DND-41 (cell line): ENCODE results near the gene RALA.

Experiments
- ATAC-seq: fragments of 200-7000 bp; cut with Tn5 transposase; 3 replicates; pipeline ENCODE4 v1.9.1; 2021; ENCODE audit warnings: low read depth; ENCODE audit not compliant: insufficient read depth
- DNase-seq: peaks from one replicate; pipeline ENCODE4 v3.0.0-alpha.2; 2020
- H2AFZ ChIP-seq: 2 replicates; pipeline ENCODE4 v1.6.0; 2012; ENCODE audit warnings: low read depth, low read length
- H3K27ac ChIP-seq: 2 replicates; pipeline ENCODE4 v1.5.1; 2012; ENCODE audit warnings: low read length, inconsistent platforms
- H3K27me3 ChIP-seq: fragments of 200-600 bp; sonication (generic); 2 replicates; pipeline ENCODE4 v1.6.0; 2012; ENCODE audit warnings: low read length, mild to moderate bottlenecking, inconsistent platforms; ENCODE audit not compliant: insufficient read depth, poor library complexity
- H3K36me3 ChIP-seq: 2 replicates; pipeline ENCODE4 v1.5.1; 2012; ENCODE audit warnings: low read length, inconsistent platforms; ENCODE audit not compliant: insufficient read depth
- H3K4me1 ChIP-seq: 2 replicates; pipeline ENCODE4 v1.5.1; 2012; ENCODE audit warnings: mild to moderate bottlenecking, low read length; ENCODE audit not compliant: insufficient read depth
- H3K4me2 ChIP-seq: 2 replicates; pipeline ENCODE4 v1.6.0; 2012; ENCODE audit warnings: mild to moderate bottlenecking, moderate library complexity, low read length, inconsistent platforms; ENCODE audit not compliant: insufficient read depth
- H3K4me3 ChIP-seq, 2 experiments: fragments of 200-600 bp in 1 of 2; shearing (Covaris generic) in 1 of 2; 2 replicates each; pipeline ENCODE4 v1.5.1; 2012 to 2016; ENCODE audit warnings: inconsistent platforms in 2 of 2, low read length in 2 of 2, mild to moderate bottlenecking in 2 of 2, low read depth in 1 of 2, moderate library complexity in 1 of 2
- H3K79me2 ChIP-seq: 2 replicates; pipeline ENCODE4 v1.6.0; 2012; ENCODE audit warnings: low read length, inconsistent platforms; ENCODE audit not compliant: insufficient read depth
- H3K9ac ChIP-seq: 2 replicates; pipeline ENCODE4 v1.6.0; 2012; ENCODE audit warnings: low read depth, mild to moderate bottlenecking, inconsistent platforms, low read length, moderate library complexity
- H3K9me3 ChIP-seq: 2 replicates; pipeline ENCODE4 v1.5.1; 2012; ENCODE audit warnings: low read length, moderate library complexity, mild to moderate bottlenecking, inconsistent platforms; ENCODE audit not compliant: insufficient read depth, severe bottlenecking
- H4K20me1 ChIP-seq: 2 replicates; pipeline ENCODE4 v1.6.0; 2012; ENCODE audit warnings: low read length; ENCODE audit not compliant: insufficient read depth
- CTCF ChIP-seq: IDR thresholded peaks from 2 replicates; pipeline ENCODE4 v1.5.1; 2012; ENCODE audit warnings: borderline replicate concordance, low read length, moderate library complexity, mild to moderate bottlenecking; ENCODE audit not compliant: poor library complexity, severe bottlenecking; ENCODE audit errors: extremely low read depth
- EZH2 ChIP-seq: IDR thresholded peaks from 3 replicates; pipeline ENCODE4 v1.6.1; 2012; ENCODE audit warnings: borderline replicate concordance, low read depth, mild to moderate bottlenecking, moderate library complexity, low read length, inconsistent platforms; ENCODE audit not compliant: severe bottlenecking

Gene RALA

GRCh38 chr7:39580149-39580874 is 43.1 kb upstream of the RALA start:
- no peaks in the 10 kb centered on the region for H4K20me1 ChIP-seq
- ATAC-seq = peak; percentile 97
- no peaks in the 10 kb centered on the region for H3K27me3 ChIP-seq
- no peaks in the 10 kb centered on the region for H3K9me3 ChIP-seq
- no peaks in the 10 kb centered on the region; the same call in 1 of the 2 replicates for H3K36me3 ChIP-seq
- H3K79me2 ChIP-seq = no peaks in the 10 kb centered on the region
- peak; percentile 79 for DNase-seq
- H2AFZ ChIP-seq = peak overlapping the region; percentile 58; the same call in 1 of the 2 replicates
- no peaks in the 10 kb centered on the region; the same call in 1 of the 2 replicates for H3K4me1 ChIP-seq
- no peak overlapping the region for H3K4me3 ChIP-seq
- H3K4me2 ChIP-seq = no peak overlapping the region
- no peak overlapping the region for H3K9ac ChIP-seq
- TF ChIP-seq CTCF = peak; percentile 92
- TF ChIP-seq EZH2 = no peak
- H3K27ac ChIP-seq = no peak overlapping the region

- Histone ChIP-seq H3K36me3 (no peaks in the 10 kb centered on the region; the same call in 1 of the 2 replicates), H3K4me3 (no peak overlapping the region), H4K20me1 (no peaks in the 10 kb centered on the region), H3K79me2 (no peaks in the 10 kb centered on the region), H2AFZ (no peak overlapping the region), H3K4me1 (no peaks in the 10 kb centered on the region; the same call in 1 of the 2 replicates), H3K9ac (no peak overlapping the region), H3K4me2 (no peak overlapping the region), H3K27ac (no peak overlapping the region), H3K27me3 (no peaks in the 10 kb centered on the region), H3K9me3 (no peaks in the 10 kb centered on the region)
- DNase-seq (no peak), ATAC-seq (no peak)
- TF ChIP-seq EZH2 (no peak), CTCF (no peak)
Measured at GRCh38 chr7:39582536-39582935, 40.8 kb upstream of the RALA start.

GRCh38 chr7:39583539-39583938 is 39.8 kb upstream of the RALA start:
- Histone ChIP-seq H3K4me2 (no peak overlapping the region), H3K27ac (no peak overlapping the region), H3K4me3 (no peak overlapping the region), H3K79me2 (no peaks in the 10 kb centered on the region), H2AFZ (no peak overlapping the region), H3K9ac (no peak overlapping the region), H4K20me1 (no peaks in the 10 kb centered on the region), H3K36me3 (no peaks in the 10 kb centered on the region; the same call in 1 of the 2 replicates), H3K9me3 (no peaks in the 10 kb centered on the region), H3K4me1 (no peaks in the 10 kb centered on the region; the same call in 1 of the 2 replicates), H3K27me3 (no peaks in the 10 kb centered on the region)
- ATAC-seq (no peak), DNase-seq (no peak)
- no peak for TF ChIP-seq CTCF
- no peak for TF ChIP-seq EZH2
